HepG2 (cell line): ENCODE measurements around the gene SURF2. TPM values are rescaled to one million over a fixed set of nuclear protein-coding genes. Genes with fewer than 3 reads are reported as not detected.

ENCODE experiments used
- CC2D1A ChIP-seq: sonication (generic); formaldehyde crosslinking; IDR thresholded peaks from 2 replicates; pipeline ENCODE4 v1.8.1; 2023; ENCODE audit warnings: mild to moderate bottlenecking, missing genetic modification reagents
- DPF2 ChIP-seq: sonication (generic); formaldehyde crosslinking; IDR thresholded peaks from 2 replicates; pipeline ENCODE4 v1.4.0; 2020; ENCODE audit warnings: mild to moderate bottlenecking, low read depth, missing genetic modification reagents, borderline replicate concordance
- GATAD2A ChIP-seq: IDR thresholded peaks from 2 replicates; pipeline ENCODE4 v1.6.1; 2016
- MEF2D ChIP-seq: sonication (generic); formaldehyde crosslinking; IDR thresholded peaks from 2 replicates; pipeline ENCODE4 v1.5.1; 2020; ENCODE audit warnings: mild to moderate bottlenecking, missing genetic modification reagents
- MIER2 ChIP-seq: IDR thresholded peaks from 2 replicates; pipeline ENCODE4 v1.6.1; 2016; ENCODE audit warnings: missing biosample characterization, missing genetic modification reagents
- MTF2 ChIP-seq: sonication (generic); formaldehyde crosslinking; IDR thresholded peaks from 2 replicates; pipeline ENCODE4 v1.5.0; 2020; ENCODE audit warnings: missing genetic modification reagents, borderline replicate concordance
- NFKB2 ChIP-seq: sonication (generic); formaldehyde crosslinking; IDR thresholded peaks from 2 replicates; pipeline ENCODE4 v1.4.0; 2020; ENCODE audit warnings: missing genetic modification reagents, borderline replicate concordance
- PHF8 ChIP-seq: sonication (generic); formaldehyde crosslinking; IDR thresholded peaks from 2 replicates; pipeline ENCODE4 v1.5.0; 2020; ENCODE audit warnings: missing genetic modification reagents
- PRMT3 ChIP-seq: sonication (generic); formaldehyde crosslinking; IDR thresholded peaks from 2 replicates; pipeline ENCODE4 v1.8.1; 2022; ENCODE audit warnings: low read depth, mild to moderate bottlenecking, moderate library complexity, missing genetic modification reagents, borderline replicate concordance
- SAP130 ChIP-seq: IDR thresholded peaks from 2 replicates; pipeline ENCODE4 v1.6.1; 2016; ENCODE audit warnings: low read depth
- TARDBP ChIP-seq: sonication (generic); formaldehyde crosslinking; IDR thresholded peaks from 2 replicates; pipeline ENCODE4 v1.8.0; 2022; ENCODE audit warnings: mild to moderate bottlenecking, missing genetic modification reagents
- ZBTB7A ChIP-seq: sonication (generic); formaldehyde crosslinking; IDR thresholded peaks from 2 replicates; pipeline ENCODE4 v1.8.0; 2022; ENCODE audit warnings: mild to moderate bottlenecking, missing genetic modification reagents
- ZNF230 ChIP-seq: sonication (generic); formaldehyde crosslinking; IDR thresholded peaks from 2 replicates; pipeline ENCODE4 v1.4.0; 2020; ENCODE audit warnings: mild to moderate bottlenecking, missing genetic modification reagents
- ZNF263 ChIP-seq: sonication (generic); formaldehyde crosslinking; IDR thresholded peaks from 2 replicates; pipeline ENCODE4 v1.4.0; 2020; ENCODE audit warnings: missing genetic modification reagents
- ZNF564 ChIP-seq: sonication (generic); formaldehyde crosslinking; IDR thresholded peaks from 2 replicates; pipeline ENCODE4 v1.8.1; 2023; ENCODE audit warnings: mild to moderate bottlenecking, missing genetic modification reagents
- ZNF746 ChIP-seq: sonication (generic); formaldehyde crosslinking; IDR thresholded peaks from 2 replicates; pipeline ENCODE4 v1.8.0; 2022; ENCODE audit warnings: mild to moderate bottlenecking, missing genetic modification reagents
- polyA plus RNA-seq, 8 experiments: library from polyadenylated mRNA; depleted of rRNA in 3 of 8; stranded (reverse) in 7 of 8; unstranded in 1 of 8; fragments of >200 nt; fragmentation: Illumina TruSeq in 4 of 8; extraction: Trizol in 4 of 8; gene quantifications; 2 replicates each; pipeline versions ENCODE4 v1.2.1 to v1.2.3, GENCODE V29; 2011 to 2016; ENCODE audit warnings: low read depth in 4 of 8, missing spikeins in 1 of 8, mixed read lengths in 1 of 8; ENCODE audit not compliant: insufficient read depth in 1 of 8
- total RNA-seq, 5 experiments: library from RNA; depleted of rRNA; stranded (reverse); fragments of >200 nt; fragmentation: Illumina TruSeq; extraction: Trizol; gene quantifications; 2 replicates each; pipeline ENCODE4 v1.2.3, GENCODE V29; 2016; ENCODE audit warnings: low read depth in 1 of 5
- TF ChIP-seq, protein P1 (sequence below): sonication (generic); formaldehyde crosslinking; IDR thresholded peaks from 2 replicates; pipeline ENCODE4 v1.8.0; 2022; ENCODE audit warnings: mild to moderate bottlenecking, missing genetic modification reagents, moderate library complexity
- TF ChIP-seq, protein P2 (sequence below): sonication (generic); formaldehyde crosslinking; IDR thresholded peaks from 2 replicates; pipeline ENCODE4 v1.4.0; 2020; ENCODE audit warnings: missing genetic modification reagents, borderline replicate concordance
- TF ChIP-seq, protein P3 (sequence below): sonication (generic); formaldehyde crosslinking; IDR thresholded peaks from 2 replicates; pipeline ENCODE4 v1.4.0; 2020; ENCODE audit warnings: missing genetic modification reagents, borderline replicate concordance
- TF ChIP-seq, protein P4 (sequence below): sonication (generic); formaldehyde crosslinking; conservative IDR thresholded peaks from 2 replicates; pipeline ENCODE4 v1.4.0; 2020; ENCODE audit warnings: mild to moderate bottlenecking, missing genetic modification reagents, moderate library complexity
- TF ChIP-seq, protein P5 (sequence below): sonication (generic); formaldehyde crosslinking; IDR thresholded peaks from 2 replicates; pipeline ENCODE4 v1.8.1; 2023; ENCODE audit warnings: mild to moderate bottlenecking, missing genetic modification reagents

Gene SURF2
- total and polyA plus RNA-seq, 2 of the 13 experiments (the other 11 are each of a cell fraction or from before 2014, with no cell fraction given): 6.3 to 13.6 TPM

DNA sequence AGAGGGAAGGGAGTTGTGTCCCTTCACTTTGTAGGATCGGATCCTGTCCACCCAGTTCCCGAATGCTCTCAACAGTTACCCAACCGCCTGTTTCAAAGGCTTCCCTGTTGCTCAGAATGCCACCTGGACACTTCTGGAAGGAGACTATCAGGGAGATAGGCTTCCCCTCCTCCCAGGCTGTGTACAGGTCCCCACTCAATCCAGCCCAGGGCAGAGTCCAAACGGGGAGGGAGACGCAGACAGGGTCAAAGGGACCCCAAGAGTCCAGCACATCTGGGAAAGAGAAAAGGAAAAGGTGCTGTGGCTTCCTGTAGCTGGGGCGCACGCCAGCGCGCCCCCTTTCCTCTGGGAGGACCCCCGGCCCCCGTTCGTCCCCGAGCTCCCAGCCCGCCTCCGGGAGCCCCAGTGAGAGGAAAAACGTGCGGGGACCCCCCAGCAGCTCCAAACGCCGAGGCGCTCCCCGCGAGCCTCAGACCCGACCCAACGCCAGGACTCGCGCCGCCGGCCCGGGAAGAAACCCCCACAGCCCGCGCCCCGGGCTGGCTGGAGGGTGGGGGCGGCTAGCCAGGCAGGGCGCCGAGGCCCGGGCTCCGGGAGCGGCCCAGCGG, 18.9 kb downstream of the SURF2 start (continued):
- TF ChIP-seq, protein P1, sequence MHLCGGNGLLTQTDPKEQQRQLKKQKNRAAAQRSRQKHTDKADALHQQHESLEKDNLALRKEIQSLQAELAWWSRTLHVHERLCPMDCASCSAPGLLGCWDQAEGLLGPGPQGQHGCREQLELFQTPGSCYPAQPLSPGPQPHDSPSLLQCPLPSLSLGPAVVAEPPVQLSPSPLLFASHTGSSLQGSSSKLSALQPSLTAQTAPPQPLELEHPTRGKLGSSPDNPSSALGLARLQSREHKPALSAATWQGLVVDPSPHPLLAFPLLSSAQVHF (CRISPR knock-in tag): no peak
- TF ChIP-seq NFKB2 (CRISPR knock-in tag) (peak; percentile 59; the same call in 1 of the 2 replicates), PHF8 (CRISPR knock-in tag) (peak; percentile 24), ZBTB7A (peak; percentile 42; the same call in 1 of the 2 replicates), GATAD2A (0 out of 2 replicates have a peak, but pooled peaks have one; percentile 20), TARDBP (CRISPR knock-in tag) (0 out of 2 replicates have a peak, but pooled peaks have one; percentile 41), ZNF746 (peak; percentile 29; the same call in 1 of the 2 replicates), ZNF230 (CRISPR knock-in tag) (no peak), SAP130 (CRISPR knock-in tag) (peak; percentile 70), CC2D1A (CRISPR knock-in tag) (no peak), MEF2D (CRISPR knock-in tag) (no peak), ZNF263 (peak; percentile 47; the same call in 1 of the 2 replicates), DPF2 (CRISPR knock-in tag) (no peak), PRMT3 (CRISPR knock-in tag) (no peak), MTF2 (0 out of 2 replicates have a peak, but pooled peaks have one; percentile 26), ZNF564 (CRISPR knock-in tag) (no peak), MIER2 (CRISPR knock-in tag) (no peak)
- TF ChIP-seq, protein P2, sequence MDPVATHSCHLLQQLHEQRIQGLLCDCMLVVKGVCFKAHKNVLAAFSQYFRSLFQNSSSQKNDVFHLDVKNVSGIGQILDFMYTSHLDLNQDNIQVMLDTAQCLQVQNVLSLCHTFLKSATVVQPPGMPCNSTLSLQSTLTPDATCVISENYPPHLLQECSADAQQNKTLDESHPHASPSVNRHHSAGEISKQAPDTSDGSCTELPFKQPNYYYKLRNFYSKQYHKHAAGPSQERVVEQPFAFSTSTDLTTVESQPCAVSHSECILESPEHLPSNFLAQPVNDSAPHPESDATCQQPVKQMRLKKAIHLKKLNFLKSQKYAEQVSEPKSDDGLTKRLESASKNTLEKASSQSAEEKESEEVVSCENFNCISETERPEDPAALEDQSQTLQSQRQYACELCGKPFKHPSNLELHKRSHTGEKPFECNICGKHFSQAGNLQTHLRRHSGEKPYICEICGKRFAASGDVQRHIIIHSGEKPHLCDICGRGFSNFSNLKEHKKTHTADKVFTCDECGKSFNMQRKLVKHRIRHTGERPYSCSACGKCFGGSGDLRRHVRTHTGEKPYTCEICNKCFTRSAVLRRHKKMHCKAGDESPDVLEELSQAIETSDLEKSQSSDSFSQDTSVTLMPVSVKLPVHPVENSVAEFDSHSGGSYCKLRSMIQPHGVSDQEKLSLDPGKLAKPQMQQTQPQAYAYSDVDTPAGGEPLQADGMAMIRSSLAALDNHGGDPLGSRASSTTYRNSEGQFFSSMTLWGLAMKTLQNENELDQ (CRISPR knock-in tag): no peak
- TF ChIP-seq, protein P3, sequence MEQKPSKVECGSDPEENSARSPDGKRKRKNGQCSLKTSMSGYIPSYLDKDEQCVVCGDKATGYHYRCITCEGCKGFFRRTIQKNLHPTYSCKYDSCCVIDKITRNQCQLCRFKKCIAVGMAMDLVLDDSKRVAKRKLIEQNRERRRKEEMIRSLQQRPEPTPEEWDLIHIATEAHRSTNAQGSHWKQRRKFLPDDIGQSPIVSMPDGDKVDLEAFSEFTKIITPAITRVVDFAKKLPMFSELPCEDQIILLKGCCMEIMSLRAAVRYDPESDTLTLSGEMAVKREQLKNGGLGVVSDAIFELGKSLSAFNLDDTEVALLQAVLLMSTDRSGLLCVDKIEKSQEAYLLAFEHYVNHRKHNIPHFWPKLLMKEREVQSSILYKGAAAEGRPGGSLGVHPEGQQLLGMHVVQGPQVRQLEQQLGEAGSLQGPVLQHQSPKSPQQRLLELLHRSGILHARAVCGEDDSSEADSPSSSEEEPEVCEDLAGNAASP (CRISPR knock-in tag): 0 out of 2 replicates have a peak, but pooled peaks have one; percentile 22
- TF ChIP-seq, protein P4, sequence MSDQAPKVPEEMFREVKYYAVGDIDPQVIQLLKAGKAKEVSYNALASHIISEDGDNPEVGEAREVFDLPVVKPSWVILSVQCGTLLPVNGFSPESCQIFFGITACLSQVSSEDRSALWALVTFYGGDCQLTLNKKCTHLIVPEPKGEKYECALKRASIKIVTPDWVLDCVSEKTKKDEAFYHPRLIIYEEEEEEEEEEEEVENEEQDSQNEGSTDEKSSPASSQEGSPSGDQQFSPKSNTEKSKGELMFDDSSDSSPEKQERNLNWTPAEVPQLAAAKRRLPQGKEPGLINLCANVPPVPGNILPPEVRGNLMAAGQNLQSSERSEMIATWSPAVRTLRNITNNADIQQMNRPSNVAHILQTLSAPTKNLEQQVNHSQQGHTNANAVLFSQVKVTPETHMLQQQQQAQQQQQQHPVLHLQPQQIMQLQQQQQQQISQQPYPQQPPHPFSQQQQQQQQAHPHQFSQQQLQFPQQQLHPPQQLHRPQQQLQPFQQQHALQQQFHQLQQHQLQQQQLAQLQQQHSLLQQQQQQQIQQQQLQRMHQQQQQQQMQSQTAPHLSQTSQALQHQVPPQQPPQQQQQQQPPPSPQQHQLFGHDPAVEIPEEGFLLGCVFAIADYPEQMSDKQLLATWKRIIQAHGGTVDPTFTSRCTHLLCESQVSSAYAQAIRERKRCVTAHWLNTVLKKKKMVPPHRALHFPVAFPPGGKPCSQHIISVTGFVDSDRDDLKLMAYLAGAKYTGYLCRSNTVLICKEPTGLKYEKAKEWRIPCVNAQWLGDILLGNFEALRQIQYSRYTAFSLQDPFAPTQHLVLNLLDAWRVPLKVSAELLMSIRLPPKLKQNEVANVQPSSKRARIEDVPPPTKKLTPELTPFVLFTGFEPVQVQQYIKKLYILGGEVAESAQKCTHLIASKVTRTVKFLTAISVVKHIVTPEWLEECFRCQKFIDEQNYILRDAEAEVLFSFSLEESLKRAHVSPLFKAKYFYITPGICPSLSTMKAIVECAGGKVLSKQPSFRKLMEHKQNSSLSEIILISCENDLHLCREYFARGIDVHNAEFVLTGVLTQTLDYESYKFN (CRISPR knock-in tag): peak; percentile 68
- TF ChIP-seq, protein P5, sequence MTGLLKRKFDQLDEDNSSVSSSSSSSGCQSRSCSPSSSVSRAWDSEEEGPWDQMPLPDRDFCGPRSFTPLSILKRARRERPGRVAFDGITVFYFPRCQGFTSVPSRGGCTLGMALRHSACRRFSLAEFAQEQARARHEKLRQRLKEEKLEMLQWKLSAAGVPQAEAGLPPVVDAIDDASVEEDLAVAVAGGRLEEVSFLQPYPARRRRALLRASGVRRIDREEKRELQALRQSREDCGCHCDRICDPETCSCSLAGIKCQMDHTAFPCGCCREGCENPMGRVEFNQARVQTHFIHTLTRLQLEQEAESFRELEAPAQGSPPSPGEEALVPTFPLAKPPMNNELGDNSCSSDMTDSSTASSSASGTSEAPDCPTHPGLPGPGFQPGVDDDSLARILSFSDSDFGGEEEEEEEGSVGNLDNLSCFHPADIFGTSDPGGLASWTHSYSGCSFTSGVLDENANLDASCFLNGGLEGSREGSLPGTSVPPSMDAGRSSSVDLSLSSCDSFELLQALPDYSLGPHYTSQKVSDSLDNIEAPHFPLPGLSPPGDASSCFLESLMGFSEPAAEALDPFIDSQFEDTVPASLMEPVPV: peak; percentile 75; the same call in 1 of the 2 replicates
